SK-N-SH treated with all-trans-retinoic acid at 6 μM for 48 hours (cell line): Measurements from ENCODE around the gene OR2B6.

Experiments
- ATAC-seq: fragments of 200-7000 bp; cut with Tn5 transposase; 3 replicates; pipeline ENCODE4 v1.9.1; 2020; ENCODE audit warnings: mild to moderate bottlenecking, moderate library complexity
- ARNTL ChIP-seq: fragments of 450-650 bp; formaldehyde crosslinking; IDR thresholded peaks from 2 replicates; pipeline ENCODE4 v1.5.0; 2020; ENCODE audit warnings: low read depth, mild to moderate bottlenecking, moderate library complexity, borderline replicate concordance
- CSDC2 ChIP-seq: fragments of 250-450 bp; sonication (Bioruptor Pico); IDR thresholded peaks from 2 replicates; pipeline ENCODE4 v1.5.0; 2020; ENCODE audit warnings: mild to moderate bottlenecking, moderate library complexity
- ESRRG ChIP-seq: fragments of 250-450 bp; sonication (Bioruptor Pico); IDR thresholded peaks from 2 replicates; pipeline ENCODE4 v1.6.1; 2021; ENCODE audit warnings: mild to moderate bottlenecking
- GLIS3 ChIP-seq: fragments of 250-450 bp; sonication (Bioruptor Pico); IDR thresholded peaks from 2 replicates; pipeline ENCODE4 v1.5.0; 2020; ENCODE audit warnings: mild to moderate bottlenecking, moderate library complexity
- ISL1 ChIP-seq: fragments of 250-450 bp; sonication (Bioruptor Pico); IDR thresholded peaks from 2 replicates; pipeline ENCODE4 v2.1.2; 2022; ENCODE audit warnings: mild to moderate bottlenecking, moderate library complexity
- OSR1 ChIP-seq: fragments of 250-450 bp; sonication (Bioruptor Pico); IDR thresholded peaks from 2 replicates; pipeline ENCODE4 v1.8.0; 2022; ENCODE audit warnings: moderate library complexity, mild to moderate bottlenecking, inconsistent platforms
- PPARA ChIP-seq: fragments of 250-450 bp; sonication (Bioruptor Pico); IDR thresholded peaks from 2 replicates; pipeline ENCODE4 v1.5.0; 2020; ENCODE audit warnings: mild to moderate bottlenecking, borderline replicate concordance
- RARB ChIP-seq: fragments of 250-450 bp; sonication (Bioruptor Pico); IDR thresholded peaks from 2 replicates; pipeline ENCODE4 v1.8.0; 2021; ENCODE audit warnings: mild to moderate bottlenecking, moderate library complexity
- SNAI2 ChIP-seq: fragments of 250-450 bp; sonication (Bioruptor Pico); IDR thresholded peaks from 2 replicates; pipeline ENCODE4 v1.5.0; 2020; ENCODE audit warnings: mild to moderate bottlenecking, moderate library complexity
- TOX ChIP-seq: fragments of 250-450 bp; sonication (Bioruptor Pico); IDR thresholded peaks from 2 replicates; pipeline ENCODE4 v1.8.0; 2021; ENCODE audit warnings: mild to moderate bottlenecking, moderate library complexity, borderline replicate concordance
- ZC3H10 ChIP-seq: fragments of 250-450 bp; sonication (Bioruptor Pico); IDR thresholded peaks from 2 replicates; pipeline ENCODE4 v1.5.1; 2021; ENCODE audit warnings: mild to moderate bottlenecking, moderate library complexity
- ZFP3 ChIP-seq: fragments of 250-450 bp; sonication (Bioruptor Pico); IDR thresholded peaks from 2 replicates; pipeline ENCODE4 v1.5.0; 2020; ENCODE audit warnings: mild to moderate bottlenecking, moderate library complexity
- ZFP30 ChIP-seq: fragments of 450-650 bp; formaldehyde crosslinking; IDR thresholded peaks from 2 replicates; pipeline ENCODE4 v1.5.0; 2022; ENCODE audit warnings: mild to moderate bottlenecking, moderate library complexity
- ZNF565 ChIP-seq: fragments of 450-650 bp; formaldehyde crosslinking; conservative IDR thresholded peaks from 2 replicates; pipeline ENCODE4 v1.5.0; 2020; ENCODE audit warnings: low read depth, mild to moderate bottlenecking, moderate library complexity
- ZNF70 ChIP-seq: fragments of 450-650 bp; formaldehyde crosslinking; IDR thresholded peaks from 2 replicates; pipeline ENCODE4 v1.5.0; 2020; ENCODE audit warnings: mild to moderate bottlenecking, moderate library complexity
- ZNF8 ChIP-seq: fragments of 450-650 bp; formaldehyde crosslinking; IDR thresholded peaks from 2 replicates; pipeline ENCODE4 v1.5.0; 2020; ENCODE audit warnings: mild to moderate bottlenecking, moderate library complexity
- TF ChIP-seq, protein P1 (sequence below): fragments of 250-450 bp; sonication (Bioruptor Pico); IDR thresholded peaks from 2 replicates; pipeline ENCODE4 v1.8.0; 2020; ENCODE audit warnings: mild to moderate bottlenecking, moderate library complexity, borderline replicate concordance
- TF ChIP-seq, protein P2 (sequence below): fragments of 250-450 bp; sonication (Bioruptor Pico); IDR thresholded peaks from 2 replicates; pipeline ENCODE4 v1.5.0; 2020; ENCODE audit warnings: mild to moderate bottlenecking, moderate library complexity
- TF ChIP-seq, protein P3 (sequence below): fragments of 250-450 bp; sonication (Bioruptor Pico); IDR thresholded peaks from 2 replicates; pipeline ENCODE4 v1.8.0; 2021; ENCODE audit warnings: low read depth, mild to moderate bottlenecking, moderate library complexity, borderline replicate concordance
- TF ChIP-seq, protein P4 (sequence below): fragments of 250-450 bp; sonication (Bioruptor Pico); IDR thresholded peaks from 2 replicates; pipeline ENCODE4 v1.5.1; 2021; ENCODE audit warnings: mild to moderate bottlenecking, moderate library complexity

The OR2B6 gene

DNA sequence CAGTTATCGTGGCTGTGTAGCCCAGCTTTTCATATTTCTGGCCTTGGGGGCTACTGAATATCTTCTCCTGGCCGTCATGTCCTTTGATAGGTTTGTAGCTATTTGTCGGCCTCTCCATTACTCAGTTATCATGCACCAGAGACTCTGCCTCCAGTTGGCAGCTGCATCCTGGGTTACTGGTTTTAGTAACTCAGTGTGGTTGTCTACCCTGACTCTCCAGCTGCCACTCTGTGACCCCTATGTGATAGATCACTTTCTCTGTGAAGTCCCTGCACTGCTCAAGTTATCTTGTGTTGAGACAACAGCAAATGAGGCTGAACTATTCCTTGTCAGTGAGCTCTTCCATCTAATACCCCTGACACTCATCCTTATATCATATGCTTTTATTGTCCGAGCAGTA is 475 bp downstream of the OR2B6 start (continued):
- no peak for TF ChIP-seq ZNF565 (CRISPR knock-in tag)

DNA sequence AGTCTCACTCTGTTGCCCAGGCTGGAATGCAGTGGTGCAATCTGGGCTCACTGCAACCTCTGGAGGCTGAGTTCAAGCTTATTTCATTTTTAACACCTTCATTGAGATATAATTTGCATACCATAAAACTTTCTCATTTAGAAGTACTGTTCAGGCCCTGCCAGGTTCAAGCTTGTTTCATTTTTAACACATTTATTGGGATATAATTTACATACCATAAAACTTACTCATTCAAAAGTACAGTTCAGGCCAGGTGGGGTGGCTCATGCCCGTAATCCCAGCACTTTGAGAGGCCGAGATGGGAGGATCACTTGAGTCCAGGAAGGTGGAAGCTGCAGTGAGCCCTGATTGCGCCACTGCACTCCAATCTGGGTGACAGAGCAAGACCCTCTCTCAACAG is 5.5 kb downstream of the OR2B6 start:
- ATAC-seq, result no peak
- TF ChIP-seq OSR1 (CRISPR knock-in tag) (no peak), GLIS3 (CRISPR knock-in tag) (no peak), PPARA (CRISPR knock-in tag) (no peak), ESRRG (no peak), ZNF8 (CRISPR knock-in tag) (no peak), ZC3H10 (no peak), ZNF70 (no peak)
- TF ChIP-seq, protein P1, sequence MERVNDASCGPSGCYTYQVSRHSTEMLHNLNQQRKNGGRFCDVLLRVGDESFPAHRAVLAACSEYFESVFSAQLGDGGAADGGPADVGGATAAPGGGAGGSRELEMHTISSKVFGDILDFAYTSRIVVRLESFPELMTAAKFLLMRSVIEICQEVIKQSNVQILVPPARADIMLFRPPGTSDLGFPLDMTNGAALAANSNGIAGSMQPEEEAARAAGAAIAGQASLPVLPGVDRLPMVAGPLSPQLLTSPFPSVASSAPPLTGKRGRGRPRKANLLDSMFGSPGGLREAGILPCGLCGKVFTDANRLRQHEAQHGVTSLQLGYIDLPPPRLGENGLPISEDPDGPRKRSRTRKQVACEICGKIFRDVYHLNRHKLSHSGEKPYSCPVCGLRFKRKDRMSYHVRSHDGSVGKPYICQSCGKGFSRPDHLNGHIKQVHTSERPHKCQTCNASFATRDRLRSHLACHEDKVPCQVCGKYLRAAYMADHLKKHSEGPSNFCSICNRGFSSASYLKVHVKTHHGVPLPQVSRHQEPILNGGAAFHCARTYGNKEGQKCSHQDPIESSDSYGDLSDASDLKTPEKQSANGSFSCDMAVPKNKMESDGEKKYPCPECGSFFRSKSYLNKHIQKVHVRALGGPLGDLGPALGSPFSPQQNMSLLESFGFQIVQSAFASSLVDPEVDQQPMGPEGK, result no peak

DNA sequence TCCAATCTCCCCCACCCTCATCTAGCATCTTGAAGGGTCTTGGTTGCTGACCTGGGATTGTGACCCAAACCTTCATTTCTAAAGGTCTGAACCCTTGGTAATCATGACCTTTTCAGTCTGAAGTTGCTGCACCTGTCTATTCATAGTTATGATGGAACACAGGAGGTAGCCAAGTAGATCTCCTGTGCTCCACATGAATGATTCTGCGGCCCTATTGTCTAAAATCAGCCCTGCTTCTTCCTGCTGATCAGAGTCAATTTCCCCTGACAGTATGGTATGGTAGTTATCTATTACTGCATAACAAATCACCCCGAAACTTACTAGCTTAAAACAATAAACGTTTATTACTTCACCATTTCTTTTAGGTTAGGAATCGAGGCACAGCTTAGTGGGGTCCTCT is 9.0 kb downstream of the OR2B6 start:
- TF ChIP-seq ARNTL (CRISPR knock-in tag) (no peak), PPARA (CRISPR knock-in tag) (no peak), CSDC2 (CRISPR knock-in tag) (no peak), TOX (CRISPR knock-in tag) (no peak), ZFP3 (no peak), ZNF565 (CRISPR knock-in tag) (no peak), SNAI2 (CRISPR knock-in tag) (no peak), RARB (CRISPR knock-in tag) (no peak), ZNF70 (no peak), ZNF8 (CRISPR knock-in tag) (no peak), OSR1 (CRISPR knock-in tag) (no peak), ISL1 (CRISPR knock-in tag) (no peak), ZFP30 (CRISPR knock-in tag) (no peak)
- TF ChIP-seq, protein P2, sequence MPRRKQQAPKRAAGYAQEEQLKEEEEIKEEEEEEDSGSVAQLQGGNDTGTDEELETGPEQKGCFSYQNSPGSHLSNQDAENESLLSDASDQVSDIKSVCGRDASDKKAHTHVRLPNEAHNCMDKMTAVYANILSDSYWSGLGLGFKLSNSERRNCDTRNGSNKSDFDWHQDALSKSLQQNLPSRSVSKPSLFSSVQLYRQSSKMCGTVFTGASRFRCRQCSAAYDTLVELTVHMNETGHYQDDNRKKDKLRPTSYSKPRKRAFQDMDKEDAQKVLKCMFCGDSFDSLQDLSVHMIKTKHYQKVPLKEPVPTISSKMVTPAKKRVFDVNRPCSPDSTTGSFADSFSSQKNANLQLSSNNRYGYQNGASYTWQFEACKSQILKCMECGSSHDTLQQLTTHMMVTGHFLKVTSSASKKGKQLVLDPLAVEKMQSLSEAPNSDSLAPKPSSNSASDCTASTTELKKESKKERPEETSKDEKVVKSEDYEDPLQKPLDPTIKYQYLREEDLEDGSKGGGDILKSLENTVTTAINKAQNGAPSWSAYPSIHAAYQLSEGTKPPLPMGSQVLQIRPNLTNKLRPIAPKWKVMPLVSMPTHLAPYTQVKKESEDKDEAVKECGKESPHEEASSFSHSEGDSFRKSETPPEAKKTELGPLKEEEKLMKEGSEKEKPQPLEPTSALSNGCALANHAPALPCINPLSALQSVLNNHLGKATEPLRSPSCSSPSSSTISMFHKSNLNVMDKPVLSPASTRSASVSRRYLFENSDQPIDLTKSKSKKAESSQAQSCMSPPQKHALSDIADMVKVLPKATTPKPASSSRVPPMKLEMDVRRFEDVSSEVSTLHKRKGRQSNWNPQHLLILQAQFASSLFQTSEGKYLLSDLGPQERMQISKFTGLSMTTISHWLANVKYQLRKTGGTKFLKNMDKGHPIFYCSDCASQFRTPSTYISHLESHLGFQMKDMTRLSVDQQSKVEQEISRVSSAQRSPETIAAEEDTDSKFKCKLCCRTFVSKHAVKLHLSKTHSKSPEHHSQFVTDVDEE (CRISPR knock-in tag), result no peak
- TF ChIP-seq, protein P1, result no peak
- TF ChIP-seq, protein P3, sequence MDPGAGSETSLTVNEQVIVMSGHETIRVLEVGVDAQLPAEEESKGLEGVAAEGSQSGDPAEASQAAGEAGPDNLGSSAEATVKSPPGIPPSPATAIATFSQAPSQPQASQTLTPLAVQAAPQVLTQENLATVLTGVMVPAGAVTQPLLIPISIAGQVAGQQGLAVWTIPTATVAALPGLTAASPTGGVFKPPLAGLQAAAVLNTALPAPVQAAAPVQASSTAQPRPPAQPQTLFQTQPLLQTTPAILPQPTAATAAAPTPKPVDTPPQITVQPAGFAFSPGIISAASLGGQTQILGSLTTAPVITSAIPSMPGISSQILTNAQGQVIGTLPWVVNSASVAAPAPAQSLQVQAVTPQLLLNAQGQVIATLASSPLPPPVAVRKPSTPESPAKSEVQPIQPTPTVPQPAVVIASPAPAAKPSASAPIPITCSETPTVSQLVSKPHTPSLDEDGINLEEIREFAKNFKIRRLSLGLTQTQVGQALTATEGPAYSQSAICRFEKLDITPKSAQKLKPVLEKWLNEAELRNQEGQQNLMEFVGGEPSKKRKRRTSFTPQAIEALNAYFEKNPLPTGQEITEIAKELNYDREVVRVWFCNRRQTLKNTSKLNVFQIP, result no peak
- no peak for ATAC-seq

DNA sequence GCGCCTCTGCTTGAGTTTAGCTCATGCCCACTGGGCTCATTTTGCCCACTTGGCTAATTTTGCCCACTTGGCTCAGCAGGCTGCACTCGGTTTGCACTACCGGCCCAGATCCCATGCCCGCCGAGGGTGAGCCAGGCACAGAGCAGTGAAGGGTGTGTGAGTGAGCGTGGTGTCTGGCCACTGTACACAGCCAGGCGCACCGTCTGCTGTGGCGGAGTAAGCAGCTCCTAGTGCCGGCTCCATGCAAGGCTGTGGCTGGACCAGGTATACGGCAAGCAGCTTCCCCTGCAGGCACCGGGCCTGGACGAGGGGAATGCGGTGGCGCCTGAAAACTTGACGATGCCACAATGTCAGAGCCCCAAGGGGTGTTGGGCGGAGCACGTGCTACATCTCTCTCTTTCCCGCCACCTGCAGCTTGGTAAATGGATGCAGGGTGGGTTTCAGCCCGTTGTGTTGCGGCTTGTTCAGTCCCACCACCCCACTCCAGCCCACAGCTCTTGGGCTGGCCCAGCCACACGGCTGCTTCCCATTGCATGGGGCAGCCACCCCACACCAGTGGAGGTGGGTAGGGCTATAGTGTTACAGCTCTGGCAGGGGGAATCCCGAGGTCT is 9.9 kb downstream of the OR2B6 start:
- no peak for ATAC-seq
- TF ChIP-seq SNAI2 (CRISPR knock-in tag) (no peak), ZNF70 (no peak), ESRRG (no peak), RARB (CRISPR knock-in tag) (no peak), OSR1 (CRISPR knock-in tag) (no peak)
- TF ChIP-seq, protein P4, sequence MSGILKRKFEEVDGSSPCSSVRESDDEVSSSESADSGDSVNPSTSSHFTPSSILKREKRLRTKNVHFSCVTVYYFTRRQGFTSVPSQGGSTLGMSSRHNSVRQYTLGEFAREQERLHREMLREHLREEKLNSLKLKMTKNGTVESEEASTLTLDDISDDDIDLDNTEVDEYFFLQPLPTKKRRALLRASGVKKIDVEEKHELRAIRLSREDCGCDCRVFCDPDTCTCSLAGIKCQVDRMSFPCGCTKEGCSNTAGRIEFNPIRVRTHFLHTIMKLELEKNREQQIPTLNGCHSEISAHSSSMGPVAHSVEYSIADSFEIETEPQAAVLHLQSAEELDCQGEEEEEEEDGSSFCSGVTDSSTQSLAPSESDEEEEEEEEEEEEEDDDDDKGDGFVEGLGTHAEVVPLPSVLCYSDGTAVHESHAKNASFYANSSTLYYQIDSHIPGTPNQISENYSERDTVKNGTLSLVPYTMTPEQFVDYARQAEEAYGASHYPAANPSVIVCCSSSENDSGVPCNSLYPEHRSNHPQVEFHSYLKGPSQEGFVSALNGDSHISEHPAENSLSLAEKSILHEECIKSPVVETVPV (CRISPR knock-in tag), result no peak
- TF ChIP-seq, all 23 proteins: peak for 0
